Activated T-cell treated with anti-CD3 and anti-CD28 coated beads, Interleukin-2, amount 50 U/mL, for 4 hours (primary cell): Measurements from ENCODE around the gene ARSB. TPM values are rescaled to one million over a fixed set of nuclear protein-coding genes. Genes with fewer than 3 reads are reported as not detected.

Experiments used
- ATAC-seq, 2 donors: fragments of 200-7000 bp; cut with Tn5 transposase; one replicate each; pipeline ENCODE4 v1.10.0; 2021
- DNase-seq: peaks from one replicate; pipeline ENCODE4 v3.0.0-alpha.2; 2020
- H3K27me3 Mint-ChIP-seq: one replicate; pipeline ENCODE4 v1.8.0; 2021; ENCODE audit warnings: low read depth, mixed read lengths
- H3K36me3 Mint-ChIP-seq: one replicate; pipeline ENCODE4 v1.8.0; 2022; ENCODE audit warnings: mixed read lengths; ENCODE audit not compliant: insufficient read depth
- H3K4me1 Mint-ChIP-seq: one replicate; pipeline ENCODE4 v1.8.0; 2021; ENCODE audit warnings: low read depth, mixed read lengths
- H3K4me3 Mint-ChIP-seq: one replicate; pipeline ENCODE4 v1.8.0; 2021; ENCODE audit warnings: mild to moderate bottlenecking, moderate library complexity, mixed read lengths
- H3K9me3 Mint-ChIP-seq: one replicate; pipeline ENCODE4 v1.8.0; 2021; ENCODE audit warnings: mixed read lengths
- total RNA-seq, 3 donors: library from RNA; stranded (reverse); gene quantifications; one replicate each; pipeline ENCODE4 v1.2.1, GENCODE V29; 2021

Gene ARSB
- total RNA-seq, 3 donors from 2014 or later = 9.4 to 12.7 (median 11.0) TPM

- Mint-ChIP-seq H3K4me1 (no peaks in the 10 kb centered on the region), H3K9me3 (no peaks in the 10 kb centered on the region), H3K36me3 (no peaks in the 10 kb centered on the region), H3K27me3 (no peaks in the 10 kb centered on the region), H3K4me3 (no peak overlapping the region)
- DNase-seq (no peak), ATAC-seq (no peak)
Observed at GRCh38 chr5:78811121-78811817, 173.8 kb downstream of the ARSB start.

- no peaks in the 10 kb centered on the region for H3K9me3 Mint-ChIP-seq
- ATAC-seq = no peak
- no peaks in the 10 kb centered on the region for H3K4me1 Mint-ChIP-seq
- no peak for DNase-seq
- no peaks in the 10 kb centered on the region for H3K27me3 Mint-ChIP-seq
- peaks cover 1% of the 10 kb centered on the region for H3K36me3 Mint-ChIP-seq
- no peak overlapping the region for H3K4me3 Mint-ChIP-seq
Observed at GRCh38 chr5:78810098-78810920, 174.8 kb downstream of the ARSB start.

GRCh38 chr5:78809444-78809843 lies 175.7 kb downstream of the ARSB start:
- peaks cover 1% of the 10 kb centered on the region for H3K36me3 Mint-ChIP-seq
- no peaks in the 10 kb centered on the region for H3K9me3 Mint-ChIP-seq
- no peak overlapping the region for H3K4me3 Mint-ChIP-seq
- no peak for DNase-seq
- no peaks in the 10 kb centered on the region for H3K4me1 Mint-ChIP-seq
- no peaks in the 10 kb centered on the region for H3K27me3 Mint-ChIP-seq
- no peak for ATAC-seq

- H3K27me3 Mint-ChIP-seq = no peaks in the 10 kb centered on the region
- H3K4me1 Mint-ChIP-seq = no peaks in the 10 kb centered on the region
- no peak for DNase-seq
- H3K36me3 Mint-ChIP-seq = peaks cover 1% of the 10 kb centered on the region
- H3K9me3 Mint-ChIP-seq = no peaks in the 10 kb centered on the region
- ATAC-seq = no peak
- H3K4me3 Mint-ChIP-seq = no peak overlapping the region
Observed at GRCh38 chr5:78808818-78809217, 176.3 kb downstream of the ARSB start.

- DNase-seq (no peak), ATAC-seq (no peak)
- peaks cover 1% of the 10 kb centered on the region for H3K36me3 Mint-ChIP-seq
- no peak overlapping the region for H3K4me3 Mint-ChIP-seq
- H3K27me3 Mint-ChIP-seq = no peaks in the 10 kb centered on the region
- no peaks in the 10 kb centered on the region for H3K4me1 Mint-ChIP-seq
- no peaks in the 10 kb centered on the region for H3K9me3 Mint-ChIP-seq
Observed at GRCh38 chr5:78808380-78808779, 176.7 kb downstream of the ARSB start.

- ATAC-seq (no peak), DNase-seq (no peak)
- H3K4me1 Mint-ChIP-seq = no peaks in the 10 kb centered on the region
- peaks cover 8% of the 10 kb centered on the region for H3K36me3 Mint-ChIP-seq
- no peaks in the 10 kb centered on the region for H3K27me3 Mint-ChIP-seq
- no peaks in the 10 kb centered on the region for H3K9me3 Mint-ChIP-seq
- H3K4me3 Mint-ChIP-seq = no peak overlapping the region
Observed at GRCh38 chr5:78806544-78806943, 178.6 kb downstream of the ARSB start.

GRCh38 chr5:78805474-78806124 lies 179.5 kb downstream of the ARSB start:
- no peaks in the 10 kb centered on the region for H3K4me1 Mint-ChIP-seq
- H3K9me3 Mint-ChIP-seq = peaks cover 5% of the 10 kb centered on the region
- H3K4me3 Mint-ChIP-seq = no peak overlapping the region
- no peak for DNase-seq
- no peaks in the 10 kb centered on the region for H3K27me3 Mint-ChIP-seq
- H3K36me3 Mint-ChIP-seq = peaks cover 15% of the 10 kb centered on the region
- no peak for ATAC-seq

- Mint-ChIP-seq H3K27me3 (no peaks in the 10 kb centered on the region), H3K36me3 (peaks cover 16% of the 10 kb centered on the region), H3K9me3 (peaks cover 5% of the 10 kb centered on the region), H3K4me3 (no peak overlapping the region), H3K4me1 (no peaks in the 10 kb centered on the region)
- DNase-seq (no peak), ATAC-seq (no peak)
Observed at GRCh38 chr5:78804995-78805394, 180.1 kb downstream of the ARSB start.

- Mint-ChIP-seq H3K27me3 (no peaks in the 10 kb centered on the region), H3K36me3 (peaks cover 19% of the 10 kb centered on the region)
Observed at GRCh38 chr5:78803941-78804340, 181.2 kb downstream of the ARSB start.

GRCh38 chr5:78803353-78803752 lies 181.8 kb downstream of the ARSB start:
- H3K36me3 Mint-ChIP-seq = peaks cover 19% of the 10 kb centered on the region
- peaks cover 5% of the 10 kb centered on the region for H3K9me3 Mint-ChIP-seq
- no peak for DNase-seq
- H3K4me1 Mint-ChIP-seq = no peaks in the 10 kb centered on the region
- ATAC-seq = no peak
- H3K27me3 Mint-ChIP-seq = no peaks in the 10 kb centered on the region
- H3K4me3 Mint-ChIP-seq = no peak overlapping the region

More at GRCh38 chr5:78803941-78804340, 181.2 kb downstream of the ARSB start:
- no peak for DNase-seq
- no peaks in the 10 kb centered on the region for H3K4me1 Mint-ChIP-seq
- H3K4me3 Mint-ChIP-seq = no peak overlapping the region
- H3K9me3 Mint-ChIP-seq = peaks cover 5% of the 10 kb centered on the region
- no peak for ATAC-seq

- peaks cover 27% of the 10 kb centered on the region for H3K36me3 Mint-ChIP-seq
- DNase-seq (no peak), ATAC-seq (no peak)
- peaks cover 5% of the 10 kb centered on the region for H3K9me3 Mint-ChIP-seq
- H3K4me3 Mint-ChIP-seq = no peak overlapping the region
- no peaks in the 10 kb centered on the region for H3K27me3 Mint-ChIP-seq
- H3K4me1 Mint-ChIP-seq = no peaks in the 10 kb centered on the region
Observed at GRCh38 chr5:78801413-78801812, 183.7 kb downstream of the ARSB start.

GRCh38 chr5:78799266-78800017 lies 185.7 kb downstream of the ARSB start:
- ATAC-seq = no peak
- Mint-ChIP-seq H3K27me3 (no peaks in the 10 kb centered on the region), H3K9me3 (peaks cover 5% of the 10 kb centered on the region), H3K4me1 (peaks cover 2% of the 10 kb centered on the region), H3K4me3 (no peak overlapping the region), H3K36me3 (peaks cover 26% of the 10 kb centered on the region)
- no peak for DNase-seq

- peaks cover 26% of the 10 kb centered on the region for H3K36me3 Mint-ChIP-seq
- ATAC-seq (no peak), DNase-seq (no peak)
- H3K9me3 Mint-ChIP-seq = peaks cover 5% of the 10 kb centered on the region
- peaks cover 2% of the 10 kb centered on the region for H3K4me1 Mint-ChIP-seq
- no peak overlapping the region for H3K4me3 Mint-ChIP-seq
- no peaks in the 10 kb centered on the region for H3K27me3 Mint-ChIP-seq
Observed at GRCh38 chr5:78798673-78799029, 186.5 kb downstream of the ARSB start.
